ENCODE results near the gene OR4D9.
"Not testable (repeated sequence)": the region's sequence is repeated elsewhere in the genome, so short reads cannot be mapped to it uniquely, and the experiment has no call there.

DNA sequence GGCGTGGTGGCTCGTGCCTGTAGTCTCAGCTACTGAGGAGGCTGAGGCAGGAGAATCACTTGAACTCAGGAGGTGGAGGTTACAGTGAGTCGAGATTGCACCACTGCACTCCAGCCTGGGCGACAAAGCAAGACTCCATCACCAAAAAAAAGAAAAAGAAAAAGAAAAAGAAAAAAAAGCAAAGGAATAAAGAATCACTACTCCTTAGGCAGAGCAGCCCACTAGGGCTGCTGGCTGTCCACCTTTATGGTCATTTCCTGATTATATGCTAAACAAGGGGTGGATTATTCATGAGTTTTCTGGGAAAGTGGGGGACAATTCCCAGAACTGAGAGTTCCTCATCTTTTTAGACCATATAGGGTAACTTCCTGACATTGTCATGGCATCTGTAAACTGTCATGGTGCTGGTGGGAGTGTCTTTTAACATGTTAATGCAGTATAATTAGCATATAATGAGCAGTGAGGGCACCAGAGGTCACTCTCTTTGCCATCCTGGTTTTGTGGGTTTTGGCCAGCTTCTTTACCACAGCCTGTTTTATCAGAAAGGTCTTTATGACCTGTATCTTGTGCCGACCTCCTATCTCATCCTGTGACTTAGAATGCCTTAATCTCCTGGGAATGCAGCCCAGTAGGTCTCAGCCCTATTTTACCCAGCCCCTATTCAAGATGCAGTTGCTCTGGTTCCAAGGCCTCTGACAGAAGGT, 36.4 kb downstream of the OR4D9 start:
- TF ChIP-seq, protein P1, sequence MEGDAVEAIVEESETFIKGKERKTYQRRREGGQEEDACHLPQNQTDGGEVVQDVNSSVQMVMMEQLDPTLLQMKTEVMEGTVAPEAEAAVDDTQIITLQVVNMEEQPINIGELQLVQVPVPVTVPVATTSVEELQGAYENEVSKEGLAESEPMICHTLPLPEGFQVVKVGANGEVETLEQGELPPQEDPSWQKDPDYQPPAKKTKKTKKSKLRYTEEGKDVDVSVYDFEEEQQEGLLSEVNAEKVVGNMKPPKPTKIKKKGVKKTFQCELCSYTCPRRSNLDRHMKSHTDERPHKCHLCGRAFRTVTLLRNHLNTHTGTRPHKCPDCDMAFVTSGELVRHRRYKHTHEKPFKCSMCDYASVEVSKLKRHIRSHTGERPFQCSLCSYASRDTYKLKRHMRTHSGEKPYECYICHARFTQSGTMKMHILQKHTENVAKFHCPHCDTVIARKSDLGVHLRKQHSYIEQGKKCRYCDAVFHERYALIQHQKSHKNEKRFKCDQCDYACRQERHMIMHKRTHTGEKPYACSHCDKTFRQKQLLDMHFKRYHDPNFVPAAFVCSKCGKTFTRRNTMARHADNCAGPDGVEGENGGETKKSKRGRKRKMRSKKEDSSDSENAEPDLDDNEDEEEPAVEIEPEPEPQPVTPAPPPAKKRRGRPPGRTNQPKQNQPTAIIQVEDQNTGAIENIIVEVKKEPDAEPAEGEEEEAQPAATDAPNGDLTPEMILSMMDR (IDR thresholded peaks at IDR 0.05), result not testable (repeated sequence)
- TF ChIP-seq POLR2A (IDR thresholded peaks at IDR 0.05), result not testable (repeated sequence)
